ENCODE results near the gene CCDC148. TPM values are rescaled to one million over a fixed set of nuclear protein-coding genes. Genes with fewer than 3 reads are reported as not detected.

Gene CCDC148
- total RNA-seq (2014; rRNA removed; shearing (Covaris generic)), result 3.2 and 3.5 TPM in 2 replicates

DNA sequence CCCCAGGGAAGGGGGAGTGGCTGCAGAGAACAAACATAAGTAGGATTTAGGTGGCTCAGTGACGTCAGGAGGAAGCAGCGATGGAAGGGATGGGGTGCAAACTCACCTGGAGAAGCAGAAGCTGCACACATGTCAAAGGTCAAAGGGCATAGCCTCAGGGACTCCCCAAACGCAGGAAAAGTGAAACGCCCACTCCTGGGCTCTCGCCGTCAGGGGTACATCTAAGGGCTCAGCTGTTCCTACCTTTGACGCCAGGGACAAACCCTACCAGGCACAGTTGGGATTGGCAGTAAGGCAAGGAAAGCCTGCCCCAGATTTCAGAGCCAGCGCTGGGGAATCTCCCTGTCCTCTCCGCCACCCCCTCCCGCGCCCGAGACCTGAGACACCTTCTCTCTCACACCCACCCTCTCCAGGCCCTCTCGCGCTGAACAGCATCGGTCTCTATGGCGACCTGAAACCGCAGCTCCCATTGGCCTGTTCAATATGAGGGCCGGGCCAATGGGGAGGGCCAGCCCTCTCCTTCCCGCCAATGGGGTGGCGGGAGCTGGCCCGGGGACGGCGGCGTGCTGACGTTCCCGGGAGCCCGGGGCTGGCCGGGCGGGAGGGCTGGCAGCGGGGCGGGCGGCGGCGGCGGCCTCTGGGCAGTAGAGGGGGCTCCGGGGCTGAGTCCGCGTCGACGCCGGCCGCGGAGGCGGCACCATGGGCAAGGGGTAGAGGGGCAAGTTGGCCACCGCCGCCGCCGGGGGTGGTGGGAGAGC is at the start of gene CCDC148, which contains the start of gene PKP4:
TSS of gene CCDC148 (minus strand) at position 445 of the 758 bp plus-strand sequence. CDS start at position 131, 314 bp downstream.
TSS of gene PKP4 (plus strand) at position 644 of the 758 bp plus-strand sequence. CDS start 76,233 bp downstream, outside the sequence.
- peak; percentile 93 for DNase-seq (ENCODE audit: low read depth in 1 of 2, low spot score in 2 of 2)
- peaks cover 19% of the 10 kb centered on the region for H3K36me3 ChIP-seq
- H3K4me1 ChIP-seq (replicated peaks), result peaks cover 24% of the 10 kb centered on the region
- peak within 1 kb of the TSS; percentile 86 for H3K4me3 ChIP-seq
- H3K27me3 ChIP-seq (replicated peaks), result no peaks in the 10 kb centered on the region
- H3K27ac ChIP-seq, result peak within 1 kb of the TSS; percentile 91
- no peaks in the 10 kb centered on the region; the same call in 1 of the 2 replicates for H3K9me3 ChIP-seq (replicated peaks)

DNA sequence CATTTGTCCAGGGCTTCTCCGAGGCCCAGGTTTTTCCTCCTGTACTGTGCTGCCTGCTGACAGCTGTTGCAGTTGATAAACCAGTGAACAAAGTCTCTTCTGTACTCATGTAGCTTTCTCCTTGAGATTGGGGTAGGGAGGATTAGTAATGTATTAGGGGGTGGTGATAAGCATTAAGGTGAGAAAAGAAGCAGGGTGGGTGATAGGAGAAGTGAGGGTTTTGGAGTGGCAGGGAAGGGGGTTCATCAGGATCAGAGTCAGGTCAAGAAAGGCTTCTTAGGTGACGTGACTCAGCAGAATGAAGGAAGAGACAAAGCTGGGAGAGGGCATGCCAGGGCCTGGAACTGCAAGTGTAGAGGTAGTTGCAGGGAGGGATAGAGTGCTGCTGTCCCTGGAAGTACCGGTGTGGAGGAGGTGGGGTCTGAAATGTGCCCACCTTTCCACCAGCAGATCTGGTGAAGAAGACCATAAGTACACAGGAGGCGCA is 48.9 kb upstream of the CCDC148 start:
- Histone ChIP-seq H3K4me3 (no peak overlapping the region), H3K36me3 (peaks cover 9% of the 10 kb centered on the region; the same call in 1 of the 2 replicates), H3K4me1 (replicated peaks) (peaks cover 41% of the 10 kb centered on the region), H3K9me3 (replicated peaks) (no peaks in the 10 kb centered on the region), H3K27me3 (replicated peaks) (no peaks in the 10 kb centered on the region), H3K27ac (no peak overlapping the region)
- DNase-seq (ENCODE audit: low read depth in 1 of 2, low spot score in 2 of 2), result no peak

DNA sequence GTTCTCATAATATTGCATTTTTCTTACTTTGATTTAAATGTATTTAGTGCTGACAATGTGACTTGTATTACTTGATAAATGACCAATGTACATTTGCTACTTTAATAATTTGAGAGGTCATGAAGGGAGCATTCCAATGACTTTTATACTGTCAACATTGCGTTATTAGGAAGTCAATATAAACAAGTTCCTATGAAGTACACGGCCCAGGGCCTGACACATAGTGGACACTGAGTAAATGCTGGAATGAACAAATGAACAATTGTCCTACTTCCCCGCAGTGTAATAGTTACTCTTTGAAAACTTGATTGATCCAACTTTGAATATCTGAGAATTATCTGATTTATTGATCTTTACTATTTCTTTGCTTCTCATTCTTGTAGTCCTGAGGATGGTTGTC is 47.5 kb upstream of the CCDC148 start:
- no peaks in the 10 kb centered on the region for H3K27me3 ChIP-seq (replicated peaks)
- DNase-seq (ENCODE audit: low read depth in 1 of 2, low spot score in 2 of 2), result no peak
- no peaks in the 10 kb centered on the region for H3K9me3 ChIP-seq (replicated peaks)
- H3K36me3 ChIP-seq, result peaks cover 11% of the 10 kb centered on the region; the same call in 1 of the 2 replicates
- peaks cover 44% of the 10 kb centered on the region for H3K4me1 ChIP-seq (replicated peaks)
- H3K27ac ChIP-seq, result no peak overlapping the region
- H3K4me3 ChIP-seq, result no peak overlapping the region

DNA sequence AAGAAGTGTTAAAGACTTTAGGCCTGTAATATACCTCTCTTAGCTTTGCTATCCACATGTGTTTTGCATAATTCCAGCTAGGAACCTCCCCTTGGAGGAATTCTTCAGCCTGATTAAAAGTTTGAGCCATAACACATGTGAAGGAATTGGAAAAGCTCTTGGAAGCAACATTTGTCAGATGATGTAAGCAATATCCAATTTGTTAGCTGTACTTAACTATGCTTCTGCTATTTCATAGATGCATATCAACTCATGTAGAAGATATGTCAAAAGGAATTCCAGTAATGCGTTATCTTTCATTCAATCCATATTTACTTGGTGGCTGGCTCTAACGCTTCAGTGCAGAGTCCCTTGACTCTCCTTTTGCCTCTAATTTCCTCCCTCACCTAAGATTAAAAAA is 46.4 kb upstream of the CCDC148 start:
- Histone ChIP-seq H3K4me1 (replicated peaks) (peaks cover 44% of the 10 kb centered on the region), H3K27ac (peak overlapping the region; percentile 44)

DNA sequence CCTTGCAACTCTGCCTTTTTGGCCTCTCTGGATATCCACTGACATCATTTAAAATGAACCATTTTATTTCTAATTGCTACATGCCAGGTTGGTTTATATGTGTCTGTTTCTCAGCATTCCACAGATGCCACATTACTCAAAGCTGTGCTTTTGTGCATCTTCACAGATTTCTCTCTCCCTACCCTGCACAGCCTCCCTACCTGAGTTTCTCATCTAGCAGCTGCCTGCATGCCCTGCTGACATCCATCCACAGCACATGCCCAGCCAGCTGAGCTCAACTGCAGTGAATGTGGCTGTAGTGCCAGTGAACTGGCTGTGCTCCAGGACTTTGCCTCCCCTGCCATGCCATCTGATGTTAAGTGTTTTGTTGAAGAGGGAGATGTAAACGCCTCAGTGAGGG is 44.7 kb upstream of the CCDC148 start:
- peaks cover 52% of the 10 kb centered on the region for H3K4me1 ChIP-seq (replicated peaks)
- no peak for DNase-seq (ENCODE audit: low read depth in 1 of 2, low spot score in 2 of 2)
- 0 out of 2 replicates have a peak, but pooled peaks cover 7% of the 10 kb centered on the region for H3K36me3 ChIP-seq
- no peaks in the 10 kb centered on the region for H3K9me3 ChIP-seq (replicated peaks)
- no peak overlapping the region for H3K4me3 ChIP-seq
- no peaks in the 10 kb centered on the region for H3K27me3 ChIP-seq (replicated peaks)
- H3K27ac ChIP-seq, result no peak overlapping the region

More for the DNA sequence above, 46.4 kb upstream of the CCDC148 start:
- H3K36me3 ChIP-seq, result peaks cover 11% of the 10 kb centered on the region; the same call in 1 of the 2 replicates
- no peak overlapping the region for H3K4me3 ChIP-seq
- DNase-seq (ENCODE audit: low read depth in 1 of 2, low spot score in 2 of 2), result peak in 1 of 2 experiments; percentile 63
- H3K27me3 ChIP-seq (replicated peaks), result no peaks in the 10 kb centered on the region
- H3K9me3 ChIP-seq (replicated peaks), result no peaks in the 10 kb centered on the region

DNA sequence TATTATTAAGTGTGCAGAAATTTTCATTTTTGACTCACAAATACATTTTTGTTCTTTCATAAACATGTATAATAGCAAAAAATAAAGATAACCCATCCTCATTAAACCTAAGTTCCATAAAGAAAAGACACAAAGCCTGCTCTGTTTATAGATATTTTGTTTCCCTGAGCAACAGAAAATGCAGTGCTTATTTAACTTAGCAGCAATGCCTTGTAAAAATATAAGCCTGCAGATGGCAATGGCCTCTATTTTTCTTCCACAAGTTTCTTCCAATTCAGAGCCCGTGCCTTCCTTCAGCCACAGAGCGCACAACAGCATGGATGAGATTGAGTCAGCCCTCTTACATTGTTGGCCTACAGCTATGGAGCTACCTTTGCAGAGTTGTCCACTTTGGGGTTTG is 43.8 kb upstream of the CCDC148 start:
- Histone ChIP-seq H3K4me1 (replicated peaks) (peaks cover 52% of the 10 kb centered on the region), H3K36me3 (0 out of 2 replicates have a peak, but pooled peaks cover 7% of the 10 kb centered on the region), H3K9me3 (replicated peaks) (no peaks in the 10 kb centered on the region), H3K27ac (peak overlapping the region; percentile 37), H3K4me3 (no peak overlapping the region), H3K27me3 (replicated peaks) (no peaks in the 10 kb centered on the region)
- DNase-seq (ENCODE audit: low read depth in 1 of 2, low spot score in 2 of 2), result no peak

DNA sequence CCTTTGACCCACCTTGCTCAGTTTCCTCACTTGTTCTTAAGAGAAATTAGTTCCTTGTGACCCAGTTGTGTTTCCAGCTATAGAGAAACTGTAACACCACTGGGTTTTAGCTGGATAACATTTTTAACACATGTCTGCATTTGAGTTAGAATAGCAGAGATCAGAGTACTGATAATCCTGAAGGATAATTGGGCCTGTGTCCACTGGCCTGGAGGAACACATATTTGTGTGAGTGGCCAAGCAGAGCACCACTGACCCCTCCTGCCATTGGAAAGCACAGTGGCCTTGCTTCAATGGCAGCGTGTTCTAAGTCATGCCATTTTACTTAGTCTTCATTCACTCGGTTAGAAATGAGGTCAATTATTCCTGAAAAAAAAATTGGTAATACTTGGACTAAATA is 42.8 kb upstream of the CCDC148 start:
- no peak overlapping the region for H3K27ac ChIP-seq
- H3K9me3 ChIP-seq (replicated peaks), result no peaks in the 10 kb centered on the region
- no peaks in the 10 kb centered on the region for H3K27me3 ChIP-seq (replicated peaks)
- no peak overlapping the region for H3K4me3 ChIP-seq
- H3K36me3 ChIP-seq, result 0 out of 2 replicates have a peak, but pooled peaks cover 7% of the 10 kb centered on the region
- no peak for DNase-seq (ENCODE audit: low read depth in 1 of 2, low spot score in 2 of 2)
- peaks cover 52% of the 10 kb centered on the region for H3K4me1 ChIP-seq (replicated peaks)

DNA sequence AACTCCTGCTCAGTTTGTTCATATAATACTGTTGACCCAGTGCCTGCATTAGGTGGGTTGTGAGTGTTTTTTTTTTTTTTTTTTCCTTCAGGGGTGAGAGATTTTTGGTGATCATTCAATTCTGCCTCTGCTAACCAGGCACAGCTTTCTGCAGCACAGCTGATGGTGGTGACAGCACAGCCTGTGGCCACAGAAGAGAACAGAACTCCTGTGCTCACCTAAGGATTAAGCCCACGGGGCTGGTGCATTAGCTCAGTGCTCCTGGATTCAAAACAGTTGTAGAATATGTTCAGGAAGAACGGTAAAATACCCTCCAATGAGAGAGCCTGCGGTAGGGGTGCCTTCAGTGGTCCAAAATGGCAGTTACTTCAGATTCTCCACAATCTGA is 42.2 kb upstream of the CCDC148 start:
- DNase-seq (ENCODE audit: low read depth in 1 of 2, low spot score in 2 of 2), result no peak
- Histone ChIP-seq H3K36me3 (0 out of 2 replicates have a peak, but pooled peaks cover 7% of the 10 kb centered on the region), H3K4me1 (replicated peaks) (peaks cover 48% of the 10 kb centered on the region), H3K27me3 (replicated peaks) (no peaks in the 10 kb centered on the region), H3K9me3 (replicated peaks) (no peaks in the 10 kb centered on the region), H3K27ac (no peak overlapping the region), H3K4me3 (no peak overlapping the region)

DNA sequence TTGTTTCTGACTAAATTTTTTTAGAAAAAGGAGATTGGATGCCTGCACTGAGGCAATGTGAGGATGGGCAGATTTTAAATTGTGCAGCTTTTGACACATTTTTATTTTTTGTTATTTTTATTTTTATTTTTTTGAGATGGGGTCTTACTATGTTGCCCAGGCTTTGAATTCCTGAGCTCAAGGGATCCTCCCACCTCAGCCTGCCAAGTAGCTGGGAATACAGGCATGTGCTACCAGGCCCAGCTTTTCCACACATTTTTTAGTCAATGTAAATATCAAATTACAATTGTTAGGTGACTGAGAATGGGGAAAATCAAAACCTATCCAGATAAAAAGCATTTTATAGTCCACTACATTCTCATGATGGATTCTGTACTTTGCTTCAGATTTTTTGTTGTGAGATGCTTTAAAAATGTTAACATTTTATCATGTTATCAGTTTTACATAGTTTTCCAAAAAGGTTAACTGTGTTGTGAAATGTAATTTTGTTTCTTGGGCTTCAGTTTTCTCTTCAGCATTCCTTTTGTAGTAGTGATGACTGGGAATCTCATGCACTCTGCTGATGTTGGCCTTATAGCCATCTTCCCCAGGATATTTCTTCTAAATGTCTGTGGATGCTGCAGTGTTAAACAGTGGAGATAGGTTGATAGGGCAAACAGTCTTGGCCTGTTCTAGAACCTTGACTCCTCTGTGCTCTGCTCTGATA is 41.6 kb upstream of the CCDC148 start:
- Histone ChIP-seq H3K9me3 (replicated peaks) (no peaks in the 10 kb centered on the region), H3K36me3 (0 out of 2 replicates have a peak, but pooled peaks cover 7% of the 10 kb centered on the region), H3K27me3 (replicated peaks) (no peaks in the 10 kb centered on the region), H3K4me1 (replicated peaks) (peaks cover 44% of the 10 kb centered on the region), H3K27ac (peak overlapping the region; percentile 4; the same call in 1 of the 2 replicates), H3K4me3 (no peak overlapping the region)
- no peak for DNase-seq (ENCODE audit: low read depth in 1 of 2, low spot score in 2 of 2)

DNA sequence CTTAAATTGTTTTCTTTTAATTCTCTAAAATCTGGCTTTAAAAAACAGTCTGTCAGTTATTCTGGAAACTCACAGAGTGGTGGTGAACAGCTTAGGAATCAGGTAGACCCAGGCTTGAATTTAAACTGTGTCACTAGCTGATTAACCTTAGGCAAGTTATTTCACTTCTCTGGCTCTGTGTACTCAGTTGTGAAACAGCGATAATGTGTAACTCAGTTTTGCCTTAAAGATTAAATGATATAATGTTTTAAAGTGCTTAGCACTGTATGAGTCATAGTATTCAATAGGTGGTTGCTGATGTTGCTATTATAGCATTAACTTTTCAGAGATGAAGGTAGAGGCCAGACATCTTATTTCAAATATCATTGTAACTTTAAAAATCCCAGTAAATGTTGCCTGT is 40.9 kb upstream of the CCDC148 start:
- Histone ChIP-seq H3K9me3 (replicated peaks) (no peaks in the 10 kb centered on the region), H3K27ac (peak overlapping the region; percentile 4; the same call in 1 of the 2 replicates), H3K36me3 (0 out of 2 replicates have a peak, but pooled peaks cover 7% of the 10 kb centered on the region), H3K4me3 (no peak overlapping the region), H3K4me1 (replicated peaks) (peaks cover 37% of the 10 kb centered on the region), H3K27me3 (replicated peaks) (no peaks in the 10 kb centered on the region)
- no peak for DNase-seq (ENCODE audit: low read depth in 1 of 2, low spot score in 2 of 2)

DNA sequence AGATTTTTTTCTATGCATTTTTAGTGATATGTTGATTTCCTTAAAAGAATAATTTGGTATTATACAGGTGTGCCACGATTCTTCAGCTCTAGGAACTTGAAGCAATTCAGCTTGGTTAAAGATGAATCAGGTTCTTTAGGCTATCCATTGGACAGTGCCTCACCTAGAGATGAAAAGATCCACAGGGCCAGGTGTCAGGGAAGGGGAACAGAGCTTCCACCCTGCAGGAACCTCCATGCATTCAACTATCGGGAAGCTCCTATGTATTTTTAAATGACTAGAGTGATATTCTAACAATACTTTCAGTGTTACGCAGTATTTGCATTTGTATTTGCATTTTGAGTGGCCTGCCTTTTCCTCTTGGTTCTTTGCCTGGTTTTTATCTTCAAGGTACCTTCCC is 40.4 kb upstream of the CCDC148 start:
- 0 out of 2 replicates have a peak, but pooled peaks cover 7% of the 10 kb centered on the region for H3K36me3 ChIP-seq
- H3K4me1 ChIP-seq (replicated peaks), result peaks cover 32% of the 10 kb centered on the region
- no peaks in the 10 kb centered on the region for H3K27me3 ChIP-seq (replicated peaks)
- DNase-seq (ENCODE audit: low read depth in 1 of 2, low spot score in 2 of 2), result no peak
- H3K9me3 ChIP-seq (replicated peaks), result no peaks in the 10 kb centered on the region
- H3K4me3 ChIP-seq, result no peak overlapping the region
- no peak overlapping the region for H3K27ac ChIP-seq

DNA sequence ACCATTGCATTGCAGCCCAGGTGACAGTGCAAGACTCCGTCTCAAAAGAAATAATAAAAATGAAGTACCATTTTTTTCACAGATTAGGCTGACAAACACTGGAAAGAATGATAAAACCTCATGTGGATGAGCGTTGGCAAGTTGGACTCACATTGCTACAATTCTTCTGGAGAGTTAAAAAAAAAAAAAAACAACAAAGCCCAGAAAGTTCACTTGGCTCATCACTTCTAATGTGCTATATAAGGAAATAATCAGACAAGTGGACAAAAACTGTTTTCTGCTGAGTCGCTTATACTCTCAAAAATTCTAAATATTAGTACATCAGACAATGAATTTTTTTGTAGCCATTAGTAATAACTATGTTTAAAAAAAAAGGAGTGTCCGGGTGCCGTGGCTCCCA is 38.6 kb upstream of the CCDC148 start:
- H3K36me3 ChIP-seq, result 0 out of 2 replicates have a peak, but pooled peaks cover 3% of the 10 kb centered on the region
- no peak for DNase-seq (ENCODE audit: low read depth in 1 of 2, low spot score in 2 of 2)
- no peaks in the 10 kb centered on the region for H3K27me3 ChIP-seq (replicated peaks)
- H3K4me3 ChIP-seq, result no peak overlapping the region
- H3K4me1 ChIP-seq (replicated peaks), result peaks cover 22% of the 10 kb centered on the region
- H3K27ac ChIP-seq, result no peak overlapping the region
- H3K9me3 ChIP-seq (replicated peaks), result no peaks in the 10 kb centered on the region

DNA sequence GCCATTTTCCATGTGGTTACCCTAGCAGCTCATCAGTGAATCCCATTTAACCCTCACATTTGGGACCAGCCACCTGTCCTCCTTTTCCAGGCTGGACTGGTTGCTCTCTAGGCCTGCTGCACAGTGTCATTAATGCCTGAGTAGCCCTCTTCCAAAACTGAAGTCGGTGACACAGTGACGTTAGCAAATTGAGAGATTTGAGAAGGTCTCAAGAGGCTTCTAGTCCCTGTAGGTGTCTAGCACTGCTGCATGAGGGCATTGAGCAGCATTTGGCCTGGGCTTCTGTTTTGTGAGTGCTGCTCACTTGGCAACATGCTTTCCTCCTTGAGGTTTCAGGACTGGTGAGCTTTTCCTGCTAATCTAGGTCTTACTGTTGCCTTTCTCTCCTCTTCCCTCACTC is 36.9 kb upstream of the CCDC148 start:
- H3K4me1 ChIP-seq (replicated peaks), result peaks cover 18% of the 10 kb centered on the region
- H3K36me3 ChIP-seq, result no peaks in the 10 kb centered on the region
- H3K27ac ChIP-seq, result no peak overlapping the region
- no peak for DNase-seq (ENCODE audit: low read depth in 1 of 2, low spot score in 2 of 2)
- no peak overlapping the region for H3K4me3 ChIP-seq
- H3K9me3 ChIP-seq (replicated peaks), result no peaks in the 10 kb centered on the region
- H3K27me3 ChIP-seq (replicated peaks), result no peaks in the 10 kb centered on the region

Measured in SJSA1 (cell line).